Urinary bladder (tissue), 4 donors: Measurements from ENCODE around the gene LIAS. TPM values are rescaled to one million over a fixed set of nuclear protein-coding genes. Genes with fewer than 3 reads are reported as not detected.
"Not testable (repeated sequence)": the region's sequence is repeated elsewhere in the genome, so short reads cannot be mapped to it uniquely, and the experiment has no call there.

Experiments used
- DNase-seq: peaks from one replicate; pipeline ENCODE4 v3.0.0-alpha.2; 2015; ENCODE audit errors: extremely low spot score
- H3K27ac ChIP-seq: one replicate; pipeline ENCODE4 v1.5.1; 2013; ENCODE audit warnings: low read depth, mild to moderate bottlenecking, moderate library complexity
- H3K36me3 ChIP-seq: one replicate; pipeline ENCODE4 v1.6.1; 2013; ENCODE audit warnings: mild to moderate bottlenecking, moderate library complexity; ENCODE audit not compliant: insufficient read depth
- H3K4me1 ChIP-seq: one replicate; pipeline ENCODE4 v1.6.1; 2013; ENCODE audit warnings: mild to moderate bottlenecking, moderate library complexity; ENCODE audit not compliant: insufficient read depth
- H3K4me3 ChIP-seq: one replicate; pipeline ENCODE4 v1.5.1; 2013; ENCODE audit warnings: low read depth, low read length
- WGBS: extraction: QIAGEN DNeasy Blood & Tissue Kit; methylation state at CpG from one replicate; pipeline ENCODE4 v1.1.7; 2013; 5-methylcytosine and 5-hydroxymethylcytosine counted together
- polyA plus RNA-seq: library from polyadenylated mRNA; stranded (reverse); fragments of 200-250 nt; gene quantifications from one replicate; pipeline ENCODE4 v1.2.3, GENCODE V29; 2013
- total RNA-seq: library from RNA; depleted of rRNA; stranded (reverse); fragments of >200 nt; gene quantifications from one replicate; pipeline ENCODE4 v1.2.3, GENCODE V29; 2014
- donor health status: healthy with polysubstance abuse.
- donor health status: healthy.

LIAS gene
- total and polyA plus RNA-seq, 2 donors = 14.6 to 25.4 TPM

DNA sequence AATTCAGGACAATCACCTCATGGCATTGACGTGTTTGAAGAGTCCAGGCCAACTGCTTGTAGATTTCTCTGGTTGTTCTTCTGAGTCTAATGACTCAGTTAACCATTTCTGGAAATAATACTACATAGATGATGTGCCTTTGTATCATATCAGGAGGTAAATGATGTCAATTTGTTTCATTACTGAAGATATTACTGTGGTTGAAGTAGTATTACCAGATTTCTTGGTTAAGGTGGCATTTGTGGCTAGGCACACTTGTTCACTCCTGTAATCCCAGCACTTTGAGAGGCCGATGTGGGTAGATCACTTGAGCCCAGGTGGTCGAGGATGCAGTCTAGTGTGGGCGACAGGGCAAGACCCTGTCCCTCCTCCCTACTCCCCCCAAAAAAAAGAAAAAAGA is 15.9 kb upstream of the LIAS start:
- Histone ChIP-seq H3K27ac (no peak overlapping the region), H3K4me3 (no peak overlapping the region), H3K36me3 (no peaks in the 10 kb centered on the region), H3K4me1 (no peaks in the 10 kb centered on the region)
- no peak for DNase-seq
- WGBS = 85% methylated on average over 4 of the region's 4 CpGs

DNA sequence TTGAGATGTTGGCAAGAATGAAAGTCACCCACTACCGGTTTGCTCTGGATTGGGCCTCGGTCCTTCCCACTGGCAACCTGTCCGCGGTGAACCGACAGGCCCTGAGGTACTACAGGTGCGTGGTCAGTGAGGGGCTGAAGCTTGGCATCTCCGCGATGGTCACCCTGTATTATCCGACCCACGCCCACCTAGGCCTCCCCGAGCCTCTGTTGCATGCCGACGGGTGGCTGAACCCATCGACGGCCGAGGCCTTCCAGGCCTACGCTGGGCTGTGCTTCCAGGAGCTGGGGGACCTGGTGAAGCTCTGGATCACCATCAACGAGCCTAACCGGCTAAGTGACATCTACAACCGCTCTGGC is 12.4 kb upstream of the LIAS start:
- Histone ChIP-seq H3K27ac (no peak overlapping the region), H3K36me3 (no peaks in the 10 kb centered on the region)
- 79% methylated on average over 20 of the region's 20 CpGs for WGBS

DNA sequence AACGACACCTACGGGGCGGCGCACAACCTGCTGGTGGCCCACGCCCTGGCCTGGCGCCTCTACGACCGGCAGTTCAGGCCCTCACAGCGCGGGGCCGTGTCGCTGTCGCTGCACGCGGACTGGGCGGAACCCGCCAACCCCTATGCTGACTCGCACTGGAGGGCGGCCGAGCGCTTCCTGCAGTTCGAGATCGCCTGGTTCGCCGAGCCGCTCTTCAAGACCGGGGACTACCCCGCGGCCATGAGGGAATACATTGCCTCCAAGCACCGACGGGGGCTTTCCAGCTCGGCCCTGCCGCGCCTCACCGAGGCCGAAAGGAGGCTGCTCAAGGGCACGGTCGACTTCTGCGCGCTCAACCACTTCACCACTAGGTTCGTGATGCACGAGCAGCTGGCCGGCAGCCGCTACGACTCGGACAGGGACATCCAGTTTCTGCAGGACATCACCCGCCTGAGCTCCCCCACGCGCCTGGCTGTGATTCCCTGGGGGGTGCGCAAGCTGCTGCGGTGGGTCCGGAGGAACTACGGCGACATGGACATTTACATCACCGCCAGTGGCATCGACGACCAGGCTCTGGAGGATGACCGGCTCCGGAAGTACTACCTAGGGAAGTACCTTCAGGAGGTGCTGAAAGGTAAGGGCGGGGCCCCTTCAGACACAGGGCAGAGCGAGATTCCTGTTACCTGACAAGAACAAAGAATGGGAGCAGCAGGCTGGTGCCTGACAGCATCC is 11.8 kb upstream of the LIAS start:
- H3K4me1 ChIP-seq = no peaks in the 10 kb centered on the region
- WGBS = 5% methylated on average over 61 of the region's 61 CpGs
- peak overlapping the region; percentile 3 for H3K27ac ChIP-seq
- no peaks in the 10 kb centered on the region for H3K36me3 ChIP-seq
- peak overlapping the region; percentile 21 for H3K4me3 ChIP-seq
- no peak for DNase-seq

More for the DNA sequence above, 12.4 kb upstream of the LIAS start:
- Histone ChIP-seq H3K4me3 (peak overlapping the region; percentile 21), H3K4me1 (no peaks in the 10 kb centered on the region)
- no peak for DNase-seq

DNA sequence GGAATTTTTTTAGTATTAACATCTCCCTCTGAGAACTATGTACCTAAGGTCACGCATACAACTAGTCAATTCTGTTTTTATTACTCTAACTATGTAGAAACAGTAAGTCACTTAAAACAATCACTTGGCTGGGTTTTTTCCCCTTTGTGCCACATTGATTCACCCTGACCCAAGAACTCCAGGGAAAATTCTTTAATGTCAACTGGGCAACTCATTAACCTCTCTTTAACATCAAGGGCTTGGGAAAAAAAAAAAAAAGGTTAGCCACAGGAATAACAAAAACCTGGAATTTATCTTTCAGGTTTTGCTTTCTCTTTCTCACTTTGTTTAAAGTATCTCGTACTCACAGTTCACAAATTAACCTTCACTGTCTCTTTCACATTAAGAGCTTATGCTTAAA is 8.2 kb upstream of the LIAS start:
- 37% methylated on average over 2 of the region's 2 CpGs for WGBS
- Histone ChIP-seq H3K4me3 (no peak overlapping the region), H3K36me3 (no peaks in the 10 kb centered on the region)

DNA sequence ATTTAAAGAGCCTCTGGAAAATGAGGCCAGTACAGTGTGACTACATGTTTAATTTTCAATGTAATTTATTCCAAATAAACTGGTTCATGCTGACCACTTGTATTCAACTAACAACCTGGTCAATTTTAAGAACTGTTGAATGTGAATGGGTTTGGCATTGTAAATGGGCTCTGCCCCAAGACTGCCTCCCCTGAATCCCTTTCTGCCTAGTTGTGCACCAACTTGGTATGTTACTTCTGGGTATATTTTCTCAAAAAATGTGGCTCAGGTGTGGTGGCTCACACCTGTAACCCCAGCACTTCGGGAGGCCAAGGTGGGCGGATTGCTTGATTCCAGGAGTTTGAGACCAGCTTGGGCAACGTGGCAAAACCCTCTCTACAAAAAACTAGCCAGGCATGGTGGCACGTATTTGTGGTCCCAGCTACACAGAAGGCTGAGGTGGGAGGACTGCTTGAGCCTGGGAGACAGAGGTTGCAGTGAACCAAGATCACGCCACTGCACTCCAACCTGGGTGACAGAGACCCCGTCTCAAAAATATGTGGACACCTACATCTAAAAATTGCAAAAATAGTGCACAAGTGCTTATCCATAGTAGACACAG is 7.3 kb upstream of the LIAS start:
- H3K4me1 ChIP-seq = peaks cover under 1% of the 10 kb centered on the region
- no peak overlapping the region for H3K27ac ChIP-seq
- H3K4me3 ChIP-seq = no peak overlapping the region
- H3K36me3 ChIP-seq = no peaks in the 10 kb centered on the region
- 91% methylated on average over 6 of the region's 6 CpGs for WGBS
- no peak for DNase-seq

More for the DNA sequence above, 8.2 kb upstream of the LIAS start:
- H3K27ac ChIP-seq = no peak overlapping the region
- DNase-seq = no peak
- H3K4me1 ChIP-seq = no peaks in the 10 kb centered on the region

DNA sequence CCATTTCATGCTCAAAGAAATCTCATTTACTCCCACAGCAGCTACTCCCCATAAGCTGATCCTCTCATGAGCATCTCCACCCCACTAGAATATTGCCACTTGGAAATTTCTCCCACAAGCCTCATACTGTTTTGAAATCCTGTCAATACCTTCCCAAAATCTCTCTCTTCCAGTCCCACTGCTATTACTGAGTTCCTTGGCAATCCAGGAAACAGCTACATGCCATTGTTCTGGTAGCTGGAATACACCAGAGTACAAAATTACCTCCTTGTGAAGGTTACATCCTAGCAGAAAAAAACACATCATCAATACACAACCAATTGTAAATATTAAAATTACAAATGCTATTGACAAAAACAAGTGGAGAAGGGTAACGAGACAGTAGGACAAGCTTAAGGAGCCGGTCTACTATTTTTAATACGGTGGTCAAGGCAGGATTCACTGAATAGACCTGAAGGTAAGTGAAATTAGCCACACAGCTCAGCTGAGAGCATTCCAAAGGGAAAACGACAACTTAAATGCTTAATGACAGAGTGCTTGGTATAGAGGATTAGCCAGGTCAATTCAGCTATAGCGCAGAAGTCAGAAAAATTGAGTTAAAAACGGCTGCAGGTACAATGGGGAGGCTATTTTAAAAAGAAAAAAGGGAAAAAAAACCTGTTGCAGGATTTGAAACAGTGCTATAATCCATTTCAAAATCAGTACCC is 6.5 kb upstream of the LIAS start:
- peaks cover 3% of the 10 kb centered on the region for H3K36me3 ChIP-seq
- no peak overlapping the region for H3K27ac ChIP-seq
- DNase-seq = no peak
- H3K4me3 ChIP-seq = no peak overlapping the region
- peaks cover 2% of the 10 kb centered on the region for H3K4me1 ChIP-seq
- 88% methylated on average over 6 of the region's 6 CpGs for WGBS

DNA sequence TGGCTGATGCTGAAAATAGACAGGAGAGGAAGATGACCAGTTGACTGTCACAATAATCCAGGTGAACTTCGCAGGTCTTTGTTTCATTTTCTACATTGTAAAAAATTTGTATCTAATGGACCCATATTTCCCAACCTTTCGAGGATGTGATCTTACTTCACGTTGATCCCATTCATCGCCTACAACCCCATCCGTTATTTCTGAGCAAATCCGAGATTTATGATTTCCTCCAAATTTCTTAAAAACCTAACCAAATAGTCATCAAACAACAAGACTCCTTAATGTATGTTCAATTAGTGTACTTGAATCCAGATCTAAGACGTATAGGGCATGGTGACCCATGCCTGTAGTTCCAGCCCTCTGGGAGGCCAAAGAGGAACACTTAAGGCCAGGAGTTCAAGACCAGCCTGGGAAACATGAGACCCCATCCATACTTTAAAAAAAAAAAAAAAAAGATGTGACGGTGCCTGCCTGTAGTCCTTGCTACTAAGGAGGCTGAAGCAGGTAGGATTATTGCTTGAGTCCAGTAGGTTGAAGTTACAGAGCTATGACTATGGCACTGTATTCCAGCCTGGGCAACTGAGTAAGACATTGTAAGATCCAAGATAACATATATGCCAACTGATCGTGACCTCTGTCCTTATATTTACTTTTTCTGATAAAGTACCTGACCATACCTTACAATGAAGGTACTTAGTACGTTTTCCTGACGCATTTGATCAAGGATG is 5.8 kb upstream of the LIAS start:
- 81% methylated on average over 11 of the region's 11 CpGs for WGBS

DNA sequence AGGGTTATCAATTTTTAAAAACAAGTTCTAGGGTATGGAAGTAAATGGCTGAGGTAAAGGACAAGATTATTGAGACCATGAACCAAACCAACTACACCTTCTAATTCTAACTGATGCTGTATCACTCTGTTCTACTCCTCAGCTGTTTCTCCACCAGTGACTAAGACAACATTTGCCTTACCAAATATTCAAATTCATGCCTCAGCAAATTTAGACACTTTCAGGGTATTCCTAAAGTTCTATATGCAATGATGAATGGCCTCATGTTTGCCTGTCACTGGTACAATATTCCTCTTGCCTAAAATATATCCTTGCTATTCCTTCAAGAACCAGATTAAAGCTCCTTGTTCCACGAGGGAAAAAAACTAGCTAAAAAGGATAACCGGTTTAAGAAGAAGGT is 5.1 kb upstream of the LIAS start:
- Histone ChIP-seq H3K27ac (no peak overlapping the region), H3K36me3 (peaks cover 3% of the 10 kb centered on the region), H3K4me3 (no peak overlapping the region), H3K4me1 (peaks cover 2% of the 10 kb centered on the region)
- DNase-seq = no peak
- WGBS = 83% methylated on average over 2 of the region's 2 CpGs

More for the DNA sequence above, 5.8 kb upstream of the LIAS start:
- peaks cover 3% of the 10 kb centered on the region for H3K36me3 ChIP-seq
- peaks cover 2% of the 10 kb centered on the region for H3K4me1 ChIP-seq
- no peak for DNase-seq
- H3K27ac ChIP-seq = no peak overlapping the region
- H3K4me3 ChIP-seq = no peak overlapping the region

DNA sequence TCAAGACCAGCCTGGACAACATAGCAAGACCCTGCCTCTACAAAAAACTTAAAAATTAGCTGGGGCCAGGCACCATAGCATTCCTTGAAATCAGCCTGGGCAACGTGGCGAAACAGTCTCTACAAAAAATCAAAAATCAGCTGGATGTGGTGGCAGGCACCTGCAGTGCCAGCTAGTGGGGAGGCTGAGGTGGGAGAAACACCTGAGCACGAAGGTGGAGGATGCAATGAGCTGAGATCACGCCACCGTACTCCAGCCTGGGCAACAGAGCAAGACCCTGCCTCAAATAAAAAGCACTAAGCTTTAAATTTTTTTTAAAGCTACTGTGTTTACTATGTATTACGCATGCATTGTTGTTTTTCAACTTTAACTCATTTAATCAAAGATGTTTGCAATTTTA is 3.4 kb upstream of the LIAS start:
- WGBS = 90% methylated on average over 6 of the region's 6 CpGs
- Histone ChIP-seq H3K36me3 (peaks cover 3% of the 10 kb centered on the region), H3K27ac (no peak overlapping the region), H3K4me3 (no peak overlapping the region), H3K4me1 (peaks cover 2% of the 10 kb centered on the region)
- DNase-seq = no peak

DNA sequence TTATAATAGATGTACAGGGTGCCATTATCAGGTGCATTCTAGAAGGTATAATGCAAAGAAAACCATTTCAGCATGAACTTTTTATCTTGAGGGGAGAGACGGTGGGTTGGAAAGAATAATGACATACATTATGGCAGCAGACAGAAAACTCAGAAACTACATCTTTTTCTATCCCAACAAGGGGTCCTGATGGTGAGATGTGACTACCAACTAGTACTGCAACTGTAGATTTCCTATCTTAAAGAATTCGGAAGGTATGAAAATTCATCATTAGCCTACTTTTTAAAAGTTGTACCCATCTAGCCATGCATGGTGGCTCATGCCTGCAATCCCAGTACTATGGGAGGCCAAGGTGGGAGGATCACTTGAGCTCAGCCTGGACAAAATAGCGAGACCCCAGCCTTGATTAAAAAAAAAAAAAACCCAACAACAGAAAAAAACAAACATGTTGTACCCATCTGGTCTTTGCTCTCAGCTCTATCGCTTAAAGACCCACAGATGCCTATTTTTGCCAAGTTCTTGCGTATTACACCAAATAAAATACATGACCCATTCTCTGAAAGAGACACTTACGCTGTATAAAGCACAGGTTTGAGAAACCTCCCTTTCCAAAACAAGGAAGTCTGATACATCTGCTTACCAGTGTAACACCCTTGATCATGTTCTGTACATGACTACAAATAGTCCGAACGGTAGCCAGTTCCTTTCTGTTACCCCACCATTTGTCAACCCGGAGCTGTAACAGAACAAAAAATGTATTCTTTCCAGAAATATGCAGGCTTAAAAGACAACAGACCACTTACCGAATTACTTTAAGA is 1.7 kb upstream of the LIAS start:
- Histone ChIP-seq H3K4me1 (peaks cover 2% of the 10 kb centered on the region), H3K36me3 (peaks cover 3% of the 10 kb centered on the region), H3K27ac (no peak overlapping the region), H3K4me3 (no peak overlapping the region)
- 73% methylated on average over 10 of the region's 10 CpGs for whole genome bisulfite sequencing
- DNase-seq = no peak

DNA sequence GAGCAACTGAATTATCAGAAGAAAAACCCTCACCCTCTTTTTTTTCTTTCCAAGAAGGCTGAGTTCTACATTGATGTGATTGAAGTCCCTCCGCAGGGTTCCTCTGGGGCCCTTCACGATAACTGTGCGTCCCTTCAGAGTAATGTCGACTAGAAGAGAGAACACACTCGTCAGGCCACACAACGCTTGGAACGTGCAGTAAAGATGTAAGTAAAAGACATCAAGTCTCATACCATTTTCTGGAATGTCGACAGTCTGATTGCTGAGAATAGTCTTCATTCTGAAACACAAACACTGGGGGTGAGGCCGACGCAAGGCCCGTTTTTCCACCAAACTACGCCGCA is 723 bp upstream of the LIAS start:
- Histone ChIP-seq H3K27ac (peak overlapping the region; percentile 97), H3K4me3 (peak overlapping the region; percentile 59)
- DNase-seq, H3K36me3 ChIP-seq, H3K4me1 ChIP-seq: not testable (repeated sequence)
- under 1% methylated on average over 13 of the region's 13 CpGs for WGBS

DNA sequence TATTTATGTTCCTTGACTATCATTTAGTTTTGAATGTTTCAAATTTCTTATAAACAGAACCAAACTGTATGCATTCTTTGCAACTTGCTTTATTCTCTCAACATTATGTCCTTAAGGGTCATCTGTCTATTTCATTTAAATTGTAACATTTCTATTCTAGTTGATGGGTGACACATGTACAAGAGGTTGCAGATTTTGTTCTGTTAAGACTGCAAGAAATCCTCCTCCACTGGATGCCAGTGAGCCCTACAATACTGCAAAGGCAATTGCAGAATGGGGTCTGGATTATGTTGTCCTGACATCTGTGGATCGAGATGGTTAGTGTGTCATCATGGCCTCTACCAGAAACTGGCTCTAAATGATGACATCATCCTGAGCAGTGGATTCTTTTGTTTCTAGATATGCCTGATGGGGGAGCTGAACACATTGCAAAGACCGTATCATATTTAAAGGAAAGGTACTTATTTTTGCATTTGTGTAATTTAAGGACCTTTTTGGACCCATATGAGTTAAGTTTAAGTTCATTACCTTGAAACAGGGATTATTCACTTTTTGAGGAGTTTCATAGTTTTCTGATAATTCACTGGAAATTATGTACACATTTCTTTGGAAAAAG is 6.1 kb downstream of the LIAS start:
- H3K27ac ChIP-seq = no peak overlapping the region
- DNase-seq = no peak
- no peaks in the 10 kb centered on the region for H3K4me1 ChIP-seq
- no peak overlapping the region for H3K4me3 ChIP-seq
- 28% methylated on average over 2 of the region's 2 CpGs for WGBS
- H3K36me3 ChIP-seq = no peaks in the 10 kb centered on the region

DNA sequence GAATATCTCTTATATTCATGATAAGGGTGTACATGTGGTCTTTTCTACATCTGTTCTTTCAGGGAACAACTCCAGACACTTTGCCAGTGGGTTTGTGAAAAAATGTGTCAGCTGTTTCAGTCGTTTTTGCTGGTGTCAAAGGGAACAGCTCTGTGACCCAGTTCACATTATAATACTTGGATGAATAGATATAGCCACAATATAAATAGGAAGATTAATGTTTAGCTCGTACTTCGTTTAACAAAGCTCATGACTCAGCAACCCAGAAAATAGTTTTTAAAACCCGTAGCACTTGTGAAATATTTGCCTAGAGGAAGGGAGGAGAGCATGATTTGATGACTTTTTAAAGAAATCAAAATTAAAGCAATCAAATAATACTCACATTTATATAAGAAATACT is 7.9 kb downstream of the LIAS start:
- 60% methylated on average over 4 of the region's 4 CpGs for WGBS
- H3K27ac ChIP-seq = no peak overlapping the region
- H3K4me1 ChIP-seq = no peaks in the 10 kb centered on the region
- DNase-seq = no peak
- H3K36me3 ChIP-seq = no peaks in the 10 kb centered on the region
- H3K4me3 ChIP-seq = no peak overlapping the region
